A673 (cell line): ENCODE results near the gene NFU1. TPM values are rescaled to one million over a fixed set of nuclear protein-coding genes. Genes with fewer than 3 reads are reported as not detected.
"Not testable (repeated sequence)": the region's sequence is repeated elsewhere in the genome, so short reads cannot be mapped to it uniquely, and the experiment has no call there.

Experiments used
- BruUV-seq: library from RNA; stranded (reverse); fragments of 400-500 nt; replicated peaks from 2 replicates; lab custom pipeline; 2021; lab: Mats Ljungman, UMichigan
- CTCF ChIA-PET: fragments of 300-600 bp; sonication (Branson Sonifier 250); formaldehyde crosslinking; loops from one replicate; lab custom pipeline; 2022; ENCODE audit warnings: antibody characterized with exemption; lab: Charles Lee
- POLR2A ChIA-PET: fragments of 300-600 bp; sonication (Branson Sonifier 250); formaldehyde crosslinking; loops from one replicate; lab custom pipeline; 2022; ENCODE audit warnings: antibody characterized with exemption; ENCODE audit not compliant: low non-redundant PET; lab: Charles Lee
- DNase-seq: peaks from one replicate; pipeline ENCODE4 v3.0.0-alpha.2; 2015; ENCODE audit warnings: low spot score
- H3K27ac ChIP-seq: fragments of 200-600 bp; sonication (generic); 2 replicates; pipeline ENCODE4 v1.5.1; 2016; ENCODE audit warnings: mixed run types, low read depth, mild to moderate bottlenecking, mixed read lengths, antibody characterized with exemption, low read length; ENCODE audit not compliant: poor library complexity, severe bottlenecking
- H3K27me3 ChIP-seq: fragments of 200-600 bp; sonication (generic); replicated peaks from 2 replicates; pipeline ENCODE4 v1.6.1; 2017; ENCODE audit warnings: mixed run types, low read depth, mild to moderate bottlenecking, mixed read lengths, antibody characterized with exemption, low read length; ENCODE audit not compliant: insufficient read depth, poor library complexity
- H3K36me3 ChIP-seq: fragments of 200-600 bp; sonication (generic); 2 replicates; pipeline ENCODE4 v1.6.1; 2016; ENCODE audit warnings: mixed run types, mild to moderate bottlenecking, mixed read lengths, antibody characterized with exemption, low read length; ENCODE audit not compliant: insufficient read depth, poor library complexity, severe bottlenecking
- H3K4me1 ChIP-seq: fragments of 200-600 bp; sonication (generic); 2 replicates; pipeline ENCODE4 v1.6.1; 2017; ENCODE audit warnings: mixed run types, mild to moderate bottlenecking, mixed read lengths, antibody characterized with exemption, low read length; ENCODE audit not compliant: insufficient read depth, poor library complexity, severe bottlenecking
- H3K4me3 ChIP-seq: fragments of 200-600 bp; sonication (generic); 2 replicates; pipeline ENCODE4 v1.5.1; 2016; ENCODE audit warnings: low read depth, mixed run types, mild to moderate bottlenecking, mixed read lengths, low read length; ENCODE audit not compliant: poor library complexity, severe bottlenecking
- H3K9me3 ChIP-seq: fragments of 200-600 bp; sonication (generic); 2 replicates; pipeline ENCODE4 v1.6.1; 2016; ENCODE audit warnings: mixed run types, low read depth, mild to moderate bottlenecking, mixed read lengths, antibody characterized with exemption, low read length; ENCODE audit not compliant: poor library complexity, severe bottlenecking
- CTCF ChIP-seq: fragments of 300-800, 200-600 bp; sonication (generic); conservative IDR thresholded peaks from 2 replicates; pipeline ENCODE4 v1.5.1; 2017; ENCODE audit warnings: low read depth, mild to moderate bottlenecking, antibody characterized with exemption, low read length, moderate library complexity, mixed read lengths
- EZH2 ChIP-seq: fragments of 200-600 bp; sonication (generic); IDR thresholded peaks from 2 replicates; pipeline ENCODE4 v1.6.1; 2017; ENCODE audit warnings: borderline replicate concordance, low read depth, mild to moderate bottlenecking, mixed read lengths, antibody characterized with exemption, low read length; ENCODE audit not compliant: poor library complexity, severe bottlenecking
- intact Hi-C: fragments of 100-400 bp; cut with micrococcal nuclease; formaldehyde crosslinking; loops from one replicate; pipeline ENCODE4 v1.10.0; 2022; ENCODE audit not compliant: unreplicated experiment
- total RNA-seq: library from RNA; stranded (reverse); gene quantifications from 2 replicates; pipeline ENCODE4 v1.2.3, GENCODE V29; 2021

The NFU1 gene
- total RNA-seq, 1 experiment from 2014 or later: 54.3 TPM

- peaks cover 60% of the 10 kb centered on the region for H3K36me3 ChIP-seq
- H3K4me3 ChIP-seq: no peak overlapping the region
- DNase-seq: no peak
- ChIA-PET POLR2A (no interaction called here), CTCF (no interaction called here)
- H3K27me3 ChIP-seq: no peaks in the 10 kb centered on the region
- BruUV-seq: no TSS peak
- H3K9me3 ChIP-seq: no peaks in the 10 kb centered on the region
- intact Hi-C loops: no loop called here
- TF ChIP-seq CTCF: no peak
- no peak for TF ChIP-seq EZH2
- no peak overlapping the region for H3K27ac ChIP-seq
- peaks cover 24% of the 10 kb centered on the region for H3K4me1 ChIP-seq
These were observed 80.8 kb downstream of the NFU1 start for GRCh38 chr2:69356471-69356870.

GRCh38 chr2:69354976-69355375 lies 82.3 kb downstream of the NFU1 start:
- DNase-seq, H3K4me3 ChIP-seq, BruUV-seq, POLR2A ChIA-PET, intact Hi-C loops, H3K27me3 ChIP-seq, H3K27ac ChIP-seq, H3K9me3 ChIP-seq: not testable (repeated sequence)
- peaks cover 22% of the 10 kb centered on the region for H3K4me1 ChIP-seq
- peaks cover 63% of the 10 kb centered on the region for H3K36me3 ChIP-seq
- CTCF ChIA-PET: interaction anchor here (0.7 kb wide), 1 partner anchor 429 kb away, joined by 8 read pairs; no protein-coding TSS in a partner anchor

GRCh38 chr2:69353360-69353759 lies 83.9 kb downstream of the NFU1 start:
- Histone ChIP-seq H3K27me3 (no peaks in the 10 kb centered on the region), H3K27ac (no peak overlapping the region), H3K4me3 (no peak overlapping the region), H3K9me3 (no peaks in the 10 kb centered on the region), H3K36me3 (peaks cover 65% of the 10 kb centered on the region), H3K4me1 (peaks cover 6% of the 10 kb centered on the region)
- no peak for TF ChIP-seq CTCF
- no peak for TF ChIP-seq EZH2
- intact Hi-C loops: no loop called here
- CTCF ChIA-PET: no interaction called here
- no peak for DNase-seq
- BruUV-seq: no TSS peak
- POLR2A ChIA-PET: no interaction called here

- peaks cover 68% of the 10 kb centered on the region for H3K36me3 ChIP-seq
- ChIA-PET CTCF (no interaction called here), POLR2A (no interaction called here)
These were observed 88.5 kb downstream of the NFU1 start for GRCh38 chr2:69348781-69349180.

More at GRCh38 chr2:69348781-69349180, 88.5 kb downstream of the NFU1 start:
- intact Hi-C loops: no loop called here
- DNase-seq: no peak
- no peak overlapping the region for H3K4me3 ChIP-seq
- no TSS peak for BruUV-seq
- no peaks in the 10 kb centered on the region for H3K4me1 ChIP-seq
- H3K27me3 ChIP-seq: no peaks in the 10 kb centered on the region
- H3K27ac ChIP-seq: no peak overlapping the region
- no peaks in the 10 kb centered on the region for H3K9me3 ChIP-seq
- TF ChIP-seq CTCF (no peak), EZH2 (no peak)
